Urothelium cell line (cell line): ENCODE data around the gene IQGAP2.
"Not testable (repeated sequence)": the region's sequence is repeated elsewhere in the genome, so short reads cannot be mapped to it uniquely, and the experiment has no call there.

ENCODE experiments used
- DNase-seq: peaks from one replicate; pipeline ENCODE4 v3.0.0; 2011; ENCODE audit warnings: low spot score, mixed read lengths
- FAIRE-seq: peaks from 2 replicates; lab custom pipeline; 2011; peaks lifted over from hg19 to GRCh38; lab: Jason Lieb, UNC

Gene IQGAP2, protein sequence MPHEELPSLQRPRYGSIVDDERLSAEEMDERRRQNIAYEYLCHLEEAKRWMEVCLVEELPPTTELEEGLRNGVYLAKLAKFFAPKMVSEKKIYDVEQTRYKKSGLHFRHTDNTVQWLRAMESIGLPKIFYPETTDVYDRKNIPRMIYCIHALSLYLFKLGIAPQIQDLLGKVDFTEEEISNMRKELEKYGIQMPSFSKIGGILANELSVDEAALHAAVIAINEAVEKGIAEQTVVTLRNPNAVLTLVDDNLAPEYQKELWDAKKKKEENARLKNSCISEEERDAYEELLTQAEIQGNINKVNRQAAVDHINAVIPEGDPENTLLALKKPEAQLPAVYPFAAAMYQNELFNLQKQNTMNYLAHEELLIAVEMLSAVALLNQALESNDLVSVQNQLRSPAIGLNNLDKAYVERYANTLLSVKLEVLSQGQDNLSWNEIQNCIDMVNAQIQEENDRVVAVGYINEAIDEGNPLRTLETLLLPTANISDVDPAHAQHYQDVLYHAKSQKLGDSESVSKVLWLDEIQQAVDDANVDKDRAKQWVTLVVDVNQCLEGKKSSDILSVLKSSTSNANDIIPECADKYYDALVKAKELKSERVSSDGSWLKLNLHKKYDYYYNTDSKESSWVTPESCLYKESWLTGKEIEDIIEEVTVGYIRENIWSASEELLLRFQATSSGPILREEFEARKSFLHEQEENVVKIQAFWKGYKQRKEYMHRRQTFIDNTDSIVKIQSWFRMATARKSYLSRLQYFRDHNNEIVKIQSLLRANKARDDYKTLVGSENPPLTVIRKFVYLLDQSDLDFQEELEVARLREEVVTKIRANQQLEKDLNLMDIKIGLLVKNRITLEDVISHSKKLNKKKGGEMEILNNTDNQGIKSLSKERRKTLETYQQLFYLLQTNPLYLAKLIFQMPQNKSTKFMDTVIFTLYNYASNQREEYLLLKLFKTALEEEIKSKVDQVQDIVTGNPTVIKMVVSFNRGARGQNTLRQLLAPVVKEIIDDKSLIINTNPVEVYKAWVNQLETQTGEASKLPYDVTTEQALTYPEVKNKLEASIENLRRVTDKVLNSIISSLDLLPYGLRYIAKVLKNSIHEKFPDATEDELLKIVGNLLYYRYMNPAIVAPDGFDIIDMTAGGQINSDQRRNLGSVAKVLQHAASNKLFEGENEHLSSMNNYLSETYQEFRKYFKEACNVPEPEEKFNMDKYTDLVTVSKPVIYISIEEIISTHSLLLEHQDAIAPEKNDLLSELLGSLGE (N-terminal part only)

DNA sequence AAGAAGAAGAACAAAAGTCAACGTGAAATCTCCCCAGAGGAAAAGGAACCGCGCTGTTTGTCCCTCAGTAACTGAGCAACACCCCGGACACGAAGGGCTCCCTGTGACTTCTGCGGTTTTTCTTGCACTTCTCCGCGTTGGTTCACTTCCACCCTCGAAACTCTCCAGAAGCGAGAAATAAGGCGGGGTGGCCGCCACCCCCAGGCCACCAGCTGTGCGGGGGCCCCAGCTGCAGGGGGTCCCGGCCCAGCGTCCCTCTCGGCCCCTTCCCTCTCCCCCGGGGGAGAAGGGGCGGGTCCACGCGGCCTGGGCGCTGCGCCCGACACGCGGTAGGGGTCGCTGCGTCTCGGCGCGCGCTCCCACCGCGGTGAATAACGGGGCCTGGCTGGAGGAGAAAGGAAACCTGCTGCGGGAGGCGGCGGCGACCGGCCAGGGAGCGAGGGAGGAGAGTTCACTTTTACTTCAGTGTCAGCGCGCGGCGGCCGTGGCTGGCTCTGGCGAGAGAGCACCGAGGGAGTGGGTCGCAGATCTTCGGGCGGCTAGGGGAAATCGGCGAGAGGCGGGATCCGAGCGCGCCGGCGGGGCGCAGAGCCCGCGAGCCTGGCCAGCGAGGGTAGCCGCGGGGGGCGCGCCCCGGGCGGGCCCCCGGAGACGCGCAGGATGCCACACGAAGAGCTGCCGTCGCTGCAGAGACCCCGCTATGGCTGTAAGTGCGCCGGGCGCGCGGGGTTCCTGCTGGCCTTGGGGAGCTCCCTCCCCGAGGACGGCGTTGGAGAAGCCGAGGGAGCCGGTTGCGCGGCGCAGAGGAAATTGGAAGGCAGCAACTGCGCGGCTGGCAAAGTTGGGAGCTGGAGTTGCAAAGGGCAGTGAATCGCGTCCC lies at the start of gene IQGAP2:
Gene IQGAP2 (plus strand): TSS at position 400 of the 880 bp plus-strand sequence. CDS start 261 bp downstream, at position 661.
- DNase-seq = peak; percentile 57
- no peak for FAIRE-seq

DNA sequence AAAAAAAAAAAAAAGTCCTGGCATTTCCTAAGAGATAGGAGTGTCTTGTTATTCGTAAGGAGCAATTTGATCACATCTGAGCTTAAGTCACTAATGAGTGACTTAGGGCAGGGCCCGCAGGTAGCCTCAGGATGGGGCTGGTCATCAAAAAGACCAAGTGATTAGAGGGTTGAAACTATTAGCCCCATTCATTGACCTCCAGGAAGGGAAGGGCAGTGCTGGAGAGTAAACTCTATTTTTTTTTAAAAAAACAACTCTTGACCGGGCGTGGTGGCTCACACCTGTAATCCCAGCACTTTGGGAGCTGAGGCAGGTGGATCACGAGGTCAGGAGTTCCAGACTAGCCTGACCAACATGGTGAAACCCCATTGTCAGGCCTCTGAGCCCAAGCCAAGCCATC lies 46.2 kb upstream of the IQGAP2 start:
- FAIRE-seq = no peak
- no peak for DNase-seq

DNA sequence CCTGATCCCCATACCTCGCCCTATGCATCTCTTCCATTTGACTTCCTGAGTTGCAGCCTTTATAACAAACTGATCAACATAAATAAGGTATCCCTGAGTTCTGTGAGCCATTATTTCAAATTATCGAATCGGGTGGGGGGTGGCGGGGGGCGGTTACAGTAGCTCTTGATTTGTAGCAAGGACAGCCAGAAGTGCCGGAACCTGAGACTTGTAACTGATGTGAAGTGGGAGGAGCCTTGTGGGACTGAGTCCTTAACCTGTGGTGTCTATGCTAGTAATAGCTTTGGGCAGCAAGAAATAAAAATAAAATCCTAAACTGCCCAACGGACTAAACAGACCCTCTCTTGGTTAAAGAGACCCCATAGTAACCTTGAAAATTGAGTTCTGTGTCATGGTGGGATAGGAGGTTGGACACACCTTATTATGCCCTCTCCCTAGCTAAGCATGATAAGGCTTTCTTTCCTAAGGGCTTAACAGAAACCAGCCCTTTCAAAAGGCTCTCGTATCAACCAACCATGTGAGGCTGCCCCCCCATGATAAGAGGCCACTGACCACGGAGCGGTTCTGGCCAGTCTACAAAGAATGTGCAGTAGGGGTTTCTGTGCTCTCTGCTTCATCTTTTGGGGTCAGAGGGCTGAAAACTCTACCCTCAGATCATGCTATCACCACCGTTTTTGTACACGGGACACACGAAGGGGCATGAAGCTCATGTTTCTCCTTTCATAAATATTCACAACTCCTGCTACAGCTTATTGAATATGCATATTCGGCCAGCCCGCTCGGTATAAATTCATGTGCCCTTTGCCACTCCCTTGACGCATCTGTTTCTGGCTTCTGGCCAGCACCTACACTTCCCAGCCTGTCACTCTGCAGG lies 39.5 kb upstream of the IQGAP2 start:
- FAIRE-seq (no peak), DNase-seq (no peak)

DNA sequence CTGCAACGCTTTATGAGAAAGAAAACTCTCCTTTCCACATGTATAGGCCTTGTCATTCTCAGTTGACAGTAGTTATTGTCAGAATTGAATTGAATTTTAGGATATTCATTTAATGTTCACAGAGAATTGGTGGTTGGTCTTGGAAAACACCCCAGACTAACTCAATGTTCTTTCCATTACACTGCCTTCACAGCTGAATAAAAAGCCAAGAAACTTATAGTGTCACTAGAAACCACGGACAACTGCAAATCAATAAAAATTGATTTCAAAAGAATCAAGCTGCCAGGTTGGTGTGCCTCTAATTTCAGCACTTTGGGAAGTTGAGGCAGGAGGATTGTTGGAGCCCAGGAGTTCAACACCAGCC lies 38.9 kb upstream of the IQGAP2 start:
- no peak for FAIRE-seq
- DNase-seq = no peak

DNA sequence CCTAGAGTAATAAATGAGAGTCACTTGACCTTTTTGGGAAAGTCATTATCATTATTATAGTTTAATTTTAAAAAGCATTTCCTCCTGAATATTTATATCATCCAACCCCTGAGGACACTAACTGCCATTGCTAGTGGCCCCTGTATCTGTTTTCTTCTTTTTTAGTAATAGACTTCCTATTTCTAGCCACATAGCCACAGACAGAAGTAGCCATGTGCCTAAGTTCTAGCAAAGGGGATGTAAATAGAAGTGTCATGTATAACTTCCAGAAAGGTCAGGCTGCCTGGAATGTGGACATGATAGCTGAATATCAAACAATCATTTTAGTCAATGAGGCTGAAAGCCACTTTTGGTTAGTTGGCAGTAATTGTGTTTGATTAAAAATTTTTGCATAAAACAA lies 37.5 kb upstream of the IQGAP2 start:
- no peak for DNase-seq
- no peak for FAIRE-seq

DNA sequence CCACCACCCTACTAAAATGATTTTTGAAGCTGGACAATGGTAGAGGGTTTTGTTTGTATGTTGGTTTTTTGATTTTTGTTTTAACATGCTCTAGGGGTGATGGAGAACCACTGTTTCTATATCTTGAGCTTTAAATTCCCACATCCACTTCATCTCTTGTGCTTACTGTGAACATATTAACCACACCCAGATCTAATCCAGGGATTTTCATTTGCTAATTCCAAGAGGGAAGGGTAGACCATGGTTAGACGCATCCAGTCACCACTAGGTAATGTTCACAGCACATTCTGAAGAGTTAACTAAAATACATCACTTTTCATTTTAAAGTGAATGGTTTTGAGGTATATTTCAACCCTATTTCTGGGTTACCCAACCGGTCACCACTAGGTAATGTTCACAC lies 36.5 kb upstream of the IQGAP2 start:
- no peak for FAIRE-seq

DNA sequence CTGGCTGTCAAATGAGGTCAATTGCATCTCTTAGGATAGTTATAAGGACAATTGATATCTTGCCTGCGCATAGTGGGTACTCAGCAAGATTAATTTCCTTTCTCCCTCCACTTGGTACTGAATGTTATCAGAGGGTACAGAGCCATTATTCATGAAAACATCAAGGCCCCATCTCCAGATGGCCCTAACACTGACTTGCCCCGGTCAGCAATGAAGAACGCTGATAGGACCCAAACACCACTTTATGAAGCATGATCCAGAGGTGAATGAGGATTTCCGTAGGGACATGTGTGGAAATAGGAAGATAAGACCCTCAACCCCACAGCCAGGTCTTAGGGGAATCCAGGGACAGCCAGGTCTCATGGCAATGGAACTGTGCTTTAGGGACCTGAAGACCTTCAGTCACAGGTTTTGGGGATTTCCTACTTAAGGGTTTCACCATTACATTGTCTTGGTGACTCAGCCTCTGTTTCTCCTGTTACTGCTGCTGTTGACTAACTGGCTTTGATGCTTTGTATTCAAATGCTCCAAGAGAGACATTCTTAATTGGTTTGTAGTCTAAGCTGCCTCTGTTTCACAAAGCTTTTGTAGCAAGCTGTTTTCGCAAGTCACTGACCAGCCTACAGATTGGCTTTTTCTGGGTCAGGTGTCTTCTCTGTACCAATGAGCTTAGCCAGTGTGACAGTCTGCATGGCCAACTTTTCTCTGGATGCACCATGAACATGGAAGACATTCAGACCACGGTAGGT lies 35.3 kb upstream of the IQGAP2 start:
- FAIRE-seq (no peak), DNase-seq (no peak)

More for the DNA sequence above, 36.5 kb upstream of the IQGAP2 start:
- DNase-seq = no peak

DNA sequence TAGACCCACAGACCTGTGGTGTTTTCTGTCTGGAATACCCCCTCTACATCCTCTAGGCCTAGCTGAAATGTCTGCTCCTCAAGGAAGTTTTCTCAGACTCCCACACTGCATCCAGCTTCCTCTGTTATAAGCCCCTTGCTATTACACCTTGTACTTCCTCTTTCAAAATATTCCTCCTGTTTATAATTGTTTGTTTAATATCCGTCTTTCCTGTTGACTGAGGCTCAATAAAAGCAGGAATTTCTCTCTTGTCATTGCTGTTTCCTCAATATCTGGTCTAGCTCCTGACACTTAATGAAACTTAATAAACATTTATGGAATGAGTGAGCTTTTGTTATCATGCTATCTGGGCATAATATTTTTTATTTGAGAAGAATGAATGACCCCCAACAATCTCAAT lies 34.1 kb upstream of the IQGAP2 start:
- FAIRE-seq = no peak

DNA sequence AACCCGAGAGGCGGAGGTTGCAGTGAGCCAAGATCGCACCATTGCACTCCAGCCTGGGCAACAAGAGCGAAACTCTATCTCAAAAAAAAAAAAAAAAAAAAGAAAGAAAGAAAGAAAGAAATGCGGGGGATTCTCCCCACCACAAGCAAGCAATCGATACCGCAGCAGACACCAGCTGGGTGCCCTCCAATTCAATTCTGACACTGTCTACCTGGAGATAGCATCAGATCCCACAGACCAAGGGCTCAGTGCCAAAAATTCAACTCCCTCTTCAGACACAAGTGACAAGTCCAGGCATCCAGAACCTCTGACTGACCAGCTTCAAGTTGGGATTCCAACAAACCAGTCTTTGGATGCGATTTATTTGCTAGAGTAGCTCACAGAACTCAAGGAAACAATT lies 33.4 kb upstream of the IQGAP2 start:
- FAIRE-seq, DNase-seq: not testable (repeated sequence)

More for the DNA sequence above, 34.1 kb upstream of the IQGAP2 start:
- no peak for DNase-seq

DNA sequence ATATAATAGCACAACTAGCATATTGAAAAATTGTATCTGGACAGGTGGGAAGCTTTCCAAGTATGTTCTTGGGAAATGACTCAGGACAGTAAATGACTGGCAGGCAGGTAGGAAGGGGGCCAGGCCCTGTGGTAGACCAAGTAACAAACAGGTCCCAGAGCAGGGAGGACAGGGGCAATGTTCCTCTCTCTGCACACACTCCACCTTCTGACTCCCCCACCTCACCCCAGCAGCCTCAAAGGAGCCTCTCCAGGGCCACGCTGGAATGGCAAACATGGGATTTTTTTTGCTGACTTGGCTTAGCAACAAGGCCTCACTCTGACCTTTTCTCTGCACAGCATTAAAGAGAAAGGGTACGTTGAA lies 31.1 kb upstream of the IQGAP2 start:
- peak; percentile 5 for FAIRE-seq

DNA sequence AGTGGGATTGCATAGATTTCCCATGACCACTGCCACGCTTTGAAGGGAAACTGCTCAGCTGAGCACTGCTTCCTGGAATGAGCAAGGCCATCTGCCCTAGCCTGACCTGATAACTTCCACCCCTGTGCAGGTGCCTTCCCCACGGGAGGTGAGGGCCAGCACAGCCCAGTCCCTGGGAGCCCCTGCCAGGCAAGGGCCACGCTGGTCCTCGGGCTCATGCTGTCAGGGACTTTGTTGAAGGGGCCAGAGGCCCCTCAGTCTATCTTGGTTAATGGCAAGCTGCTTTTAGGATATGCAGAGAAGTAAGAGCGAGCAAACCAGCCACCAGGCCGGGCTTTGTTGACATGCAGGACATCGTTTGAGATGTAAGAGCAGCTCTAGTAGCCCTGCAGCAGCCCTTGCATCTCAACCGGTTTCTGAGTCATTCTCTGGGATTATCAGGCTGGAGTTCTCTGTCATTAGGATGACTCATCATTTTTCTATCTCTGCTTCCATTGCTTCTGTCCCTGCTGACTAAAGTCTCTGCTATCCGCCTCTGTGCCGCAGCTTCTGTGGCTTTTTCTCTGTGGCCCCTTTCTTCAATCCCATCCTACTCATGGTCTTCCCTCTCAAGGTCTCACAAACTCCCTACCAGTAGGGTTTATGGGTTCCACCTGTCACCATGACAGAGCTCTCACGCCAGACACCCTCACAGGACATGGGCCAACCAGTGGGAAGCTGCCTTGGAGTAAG lies 30.6 kb upstream of the IQGAP2 start:
- DNase-seq (peak; percentile 90), FAIRE-seq (no peak)

More for the DNA sequence above, 31.1 kb upstream of the IQGAP2 start:
- peak; percentile 16 for DNase-seq

DNA sequence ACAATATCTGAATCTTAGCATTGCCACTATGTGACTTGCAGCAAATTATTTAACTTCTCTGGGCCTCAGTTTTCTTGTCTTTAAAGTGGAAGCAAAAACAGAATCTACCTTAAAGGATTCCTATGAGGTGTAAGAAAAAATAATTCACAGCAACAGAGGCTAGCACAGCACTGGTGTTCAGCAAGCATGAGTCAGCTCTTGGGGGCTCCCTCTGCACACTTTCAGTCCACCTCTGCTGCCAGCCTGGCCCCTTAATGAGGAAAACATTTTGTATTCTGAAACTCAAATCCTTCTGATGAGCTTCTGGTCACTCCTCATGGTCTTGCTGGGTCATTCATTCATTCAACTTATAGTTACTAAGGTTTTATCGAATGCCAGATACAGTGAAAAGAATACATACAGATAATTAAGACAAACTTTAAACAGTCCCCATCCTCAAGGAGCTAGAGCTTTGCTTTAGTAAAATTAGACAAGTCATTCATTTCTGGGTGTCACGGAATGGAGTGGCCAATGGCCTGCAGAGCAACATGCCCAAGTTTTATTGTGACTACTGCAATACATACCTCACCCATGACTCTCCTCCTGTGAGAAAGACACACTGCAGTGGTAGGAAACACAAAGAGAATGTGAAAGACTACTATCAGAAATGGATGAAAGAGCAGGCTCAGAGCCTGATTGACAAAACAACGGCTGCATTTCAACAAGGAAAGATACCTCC lies 26.8 kb upstream of the IQGAP2 start:
- DNase-seq = no peak

DNA sequence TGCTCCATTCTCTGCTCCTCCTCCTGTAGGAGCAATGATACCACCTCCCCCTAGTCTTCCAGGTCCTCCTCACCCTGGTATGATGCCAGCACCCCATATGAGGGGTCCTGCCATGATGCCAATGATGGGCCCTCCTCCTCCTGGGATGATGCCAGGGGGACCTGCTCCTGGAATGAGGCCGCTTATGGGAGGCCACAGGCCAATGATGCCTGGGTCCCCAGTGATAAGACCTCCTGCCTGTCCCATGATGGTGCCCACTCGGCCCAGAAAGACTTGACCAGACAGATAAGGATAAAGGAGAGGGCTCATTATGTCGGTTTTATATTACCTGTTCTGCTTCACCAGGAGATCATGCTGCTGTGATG lies 26.2 kb upstream of the IQGAP2 start:
- no peak for FAIRE-seq

More for the DNA sequence above, 26.8 kb upstream of the IQGAP2 start:
- FAIRE-seq = no peak

DNA sequence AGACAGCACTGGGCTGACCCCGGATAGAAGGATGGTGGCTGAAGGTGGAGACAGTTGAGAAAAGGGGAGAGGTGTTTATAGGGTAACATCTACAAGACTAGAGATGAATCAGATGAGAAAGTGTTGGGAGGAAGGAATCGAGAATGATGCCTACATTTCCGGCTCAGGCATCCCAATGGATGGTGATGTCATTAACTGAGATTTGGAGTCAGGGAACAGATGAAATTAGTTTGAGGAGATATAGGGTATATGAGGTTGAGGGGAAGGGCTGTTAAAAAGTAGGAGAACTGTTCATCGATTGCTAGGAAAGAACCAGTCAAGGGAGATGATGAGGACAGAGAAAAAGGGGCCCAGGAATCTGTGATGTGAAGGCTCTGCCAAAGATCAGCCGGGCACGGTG lies 24.7 kb upstream of the IQGAP2 start:
- DNase-seq (no peak), FAIRE-seq (no peak)

More for the DNA sequence above, 26.2 kb upstream of the IQGAP2 start:
- no peak for DNase-seq

DNA sequence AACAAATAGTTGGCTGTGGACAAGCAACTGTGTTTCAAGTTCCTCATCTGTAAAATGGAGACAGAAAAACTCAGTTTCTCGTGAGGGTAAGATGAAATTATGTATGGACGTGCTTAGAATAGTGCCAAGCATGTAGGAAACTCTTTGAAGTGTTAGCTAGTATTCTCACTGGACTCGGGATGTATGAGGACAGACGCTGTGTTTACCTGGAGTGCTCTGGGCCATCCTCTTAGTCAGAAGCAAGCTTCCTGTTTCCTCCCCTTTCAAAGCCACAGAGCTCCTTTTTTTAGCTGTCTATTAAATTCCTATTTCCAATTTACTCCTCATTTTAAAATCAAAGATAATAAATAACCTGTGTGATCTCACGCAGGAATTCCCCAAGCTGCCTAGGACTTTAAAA lies 23.8 kb upstream of the IQGAP2 start:
- no peak for FAIRE-seq

DNA sequence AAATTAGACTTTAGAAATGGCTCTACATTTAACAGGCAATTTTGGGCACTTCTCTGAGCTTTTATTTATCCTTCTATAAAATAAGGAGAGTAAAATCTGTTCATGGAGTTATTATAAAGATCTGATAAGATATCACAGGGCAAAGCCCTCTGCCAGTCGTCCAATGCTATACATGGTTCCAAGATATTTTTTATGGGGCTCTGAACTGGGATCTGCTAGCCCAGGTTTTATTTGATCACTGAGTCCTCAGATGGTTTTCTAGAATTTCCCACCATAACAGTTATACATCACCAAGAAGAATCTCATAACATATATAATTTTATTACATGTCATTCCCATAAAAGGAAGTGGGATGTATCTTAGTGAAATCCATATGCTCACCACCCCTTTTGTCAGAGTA lies 23.2 kb upstream of the IQGAP2 start:
- DNase-seq (no peak), FAIRE-seq (no peak)

More for the DNA sequence above, 23.8 kb upstream of the IQGAP2 start:
- DNase-seq = no peak
